SK-N-SH (cell line): ENCODE results near the gene SAXO1. TPM values are rescaled to one million over a fixed set of nuclear protein-coding genes. Genes with fewer than 3 reads are reported as not detected.
"Not testable (repeated sequence)": the region's sequence is repeated elsewhere in the genome, so short reads cannot be mapped to it uniquely, and the experiment has no call there.

Experiments used
- CTCF ChIA-PET: fragments of 300-600, 350-600 bp; formaldehyde crosslinking; extraction: SDS; loops from one replicate; lab custom pipeline; 2021; lab: Yijun Ruan, JAX
- POLR2A ChIA-PET: fragments of 350-600 bp; sonication (Branson Sonifier 250); formaldehyde crosslinking; extraction: SDS; loops from one replicate; lab custom pipeline; 2020; ENCODE audit warnings: antibody characterized with exemption, inconsistent platforms; lab: Yijun Ruan, JAX
- DNase-seq: peaks from one replicate; pipeline ENCODE4 v3.0.0; 2012
- H2AFZ ChIP-seq: fragments of 200-600 bp; sonication (generic); 2 replicates; pipeline ENCODE4 v1.8.1; 2016; ENCODE audit warnings: antibody characterized with exemption, mild to moderate bottlenecking, low read depth
- H3F3A ChIP-seq: fragments of 200-600 bp; sonication (generic); replicated peaks from 2 replicates; pipeline ENCODE3; 2016; ENCODE audit warnings: antibody characterized with exemption, mild to moderate bottlenecking; ENCODE audit not compliant: insufficient read depth
- H3K27ac ChIP-seq, 2 experiments: fragments of 200-500 bp in 1 of 2; fragments of 200-600 bp in 1 of 2; sonication (Bioruptor generic) in 1 of 2; sonication (generic), shearing (Covaris generic) in 1 of 2; 2 replicates each; pipeline versions ENCODE4 v1.5.1 to v1.6.1; 2014 to 2016; ENCODE audit warnings: low read depth in 2 of 2, inconsistent platforms in 1 of 2, low read length in 1 of 2, mild to moderate bottlenecking in 1 of 2, mixed read lengths in 1 of 2
- H3K27me3 ChIP-seq: fragments of 200-600 bp; sonication (generic), shearing (Covaris generic); 2 replicates; pipeline ENCODE4 v1.6.1; 2016; ENCODE audit warnings: mixed run types; ENCODE audit not compliant: insufficient read depth
- H3K36me3 ChIP-seq, 2 experiments: fragments of 200-500 bp in 1 of 2; fragments of 200-600 bp in 1 of 2; sonication (Bioruptor generic) in 1 of 2; sonication (generic) in 1 of 2; replicated peaks in 1 of 2; 2 replicates each; pipeline versions ENCODE3 to v1.5.1; 2014 to 2016; ENCODE audit warnings: low read length in 1 of 2, mild to moderate bottlenecking in 1 of 2; ENCODE audit not compliant: insufficient read depth in 2 of 2, control insufficient read depth in 1 of 2
- H3K4me1 ChIP-seq, 2 experiments: fragments of 200-500 bp in 1 of 2; fragments of 200-600 bp in 1 of 2; sonication (Bioruptor generic) in 1 of 2; sonication (generic), shearing (Covaris generic) in 1 of 2; 2 replicates each; pipeline versions ENCODE4 v1.5.1 to v1.6.1; 2014 to 2016; ENCODE audit warnings: low read depth in 1 of 2, low read length in 1 of 2, mixed run types in 1 of 2; ENCODE audit not compliant: insufficient read depth in 2 of 2, control insufficient read depth in 1 of 2
- H3K4me2 ChIP-seq: fragments of 200-600 bp; sonication (generic), shearing (Covaris generic); 2 replicates; pipeline ENCODE4 v1.6.1; 2017; ENCODE audit warnings: mixed run types
- H3K4me3 ChIP-seq, 2 experiments: fragments of 200-500 bp in 1 of 2; fragments of 200-600 bp in 1 of 2; sonication (Bioruptor generic) in 1 of 2; sonication (generic), shearing (Covaris generic) in 1 of 2; 2 replicates each; pipeline versions ENCODE4 v1.5.1 to v1.8.1; 2014 to 2016; ENCODE audit warnings: low read depth in 2 of 2, inconsistent platforms in 1 of 2, low read length in 1 of 2, mild to moderate bottlenecking in 1 of 2, mixed read lengths in 1 of 2, moderate library complexity in 1 of 2
- H3K79me2 ChIP-seq: fragments of 200-600 bp; sonication (generic); 2 replicates; pipeline ENCODE4 v1.8.1; 2017; ENCODE audit warnings: mild to moderate bottlenecking; ENCODE audit not compliant: insufficient read depth
- H3K9ac ChIP-seq: fragments of 200-600 bp; sonication (generic); 2 replicates; pipeline ENCODE4 v1.6.1; 2017; ENCODE audit warnings: mixed run types
- H3K9me2 ChIP-seq: fragments of 200-600 bp; sonication (generic); 2 replicates; pipeline ENCODE4 v1.6.1; 2017; ENCODE audit warnings: mixed run types
- H3K9me3 ChIP-seq: fragments of 200-600 bp; sonication (generic); 2 replicates; pipeline ENCODE4 v1.6.1; 2017; ENCODE audit warnings: mixed run types, mild to moderate bottlenecking, moderate library complexity
- H4K20me1 ChIP-seq: fragments of 200-600 bp; sonication (generic); 2 replicates; pipeline ENCODE4 v1.6.1; 2017; ENCODE audit warnings: mild to moderate bottlenecking, mixed run types; ENCODE audit not compliant: insufficient read depth
- CHD2 ChIP-seq: fragments of 150-350 bp; IDR thresholded peaks from 2 replicates; pipeline ENCODE4 v1.6.1; 2018; ENCODE audit warnings: low read length; ENCODE audit not compliant: partially characterized antibody
- FOSL2 ChIP-seq: IDR thresholded peaks from 2 replicates; pipeline ENCODE4 v1.4.0; 2012; ENCODE audit warnings: low read depth, mild to moderate bottlenecking, moderate library complexity, borderline replicate concordance
- FOXJ3 ChIP-seq: sonication (generic); formaldehyde crosslinking; IDR thresholded peaks from 2 replicates; pipeline ENCODE4 v1.5.1; 2020; ENCODE audit warnings: mild to moderate bottlenecking, missing genetic modification reagents
- FOXM1 ChIP-seq: IDR thresholded peaks from 2 replicates; pipeline ENCODE4 v1.4.0; 2012; ENCODE audit warnings: low read depth, mild to moderate bottlenecking
- MEF2A ChIP-seq: IDR thresholded peaks from 2 replicates; pipeline ENCODE4 v1.4.0; 2012; ENCODE audit warnings: low read depth, borderline replicate concordance
- PBX3 ChIP-seq: IDR thresholded peaks from 2 replicates; pipeline ENCODE4; 2012
- POLR2AphosphoS5 ChIP-seq: IDR thresholded peaks from 2 replicates; pipeline ENCODE4 v1.6.1; 2012; ENCODE audit warnings: low read depth, low read length
- TAF1 ChIP-seq: IDR thresholded peaks from 2 replicates; pipeline ENCODE4 v1.6.1; 2012; ENCODE audit warnings: low read depth, mild to moderate bottlenecking, low read length, moderate library complexity, borderline replicate concordance
- TCF12 ChIP-seq: IDR thresholded peaks from 2 replicates; pipeline ENCODE4 v1.4.0; 2012
- TEAD4 ChIP-seq: IDR thresholded peaks from 2 replicates; pipeline ENCODE4 v1.4.0; 2012; ENCODE audit warnings: mild to moderate bottlenecking, borderline replicate concordance; ENCODE audit not compliant: insufficient read depth
- WGBS: methylation state at CpG from one replicate; pipeline ENCODE4 v1.1.6; 2017; ENCODE audit warnings: low lambda C conversion rate; 5-methylcytosine and 5-hydroxymethylcytosine counted together
- polyA plus RNA-seq, 3 experiments: library from polyadenylated mRNA; depleted of rRNA; stranded (reverse); fragments of >200 nt; gene quantifications; 2 replicates each; pipeline ENCODE4 v1.2.3, GENCODE V29; 2012
- TF ChIP-seq, protein P1 (sequence below): fragments of 150-350 bp; IDR thresholded peaks from 2 replicates; pipeline ENCODE4 v1.6.1; 2016; ENCODE audit warnings: mild to moderate bottlenecking, low read depth, low read length
- TF ChIP-seq, protein P2 (sequence below): fragments of 150-350 bp; IDR thresholded peaks from 2 replicates; pipeline ENCODE4 v1.6.1; 2017; ENCODE audit warnings: antibody characterized with exemption, low read length, low read depth, borderline replicate concordance
- TF ChIP-seq, protein P3 (sequence below): IDR thresholded peaks from 2 replicates; pipeline ENCODE4 v1.4.0; 2012; ENCODE audit warnings: low read depth
- TF ChIP-seq, protein P4 (sequence below): fragments of 200-600 bp; sonication (generic); IDR thresholded peaks from 2 replicates; pipeline ENCODE4 v1.6.1; 2017; ENCODE audit warnings: antibody characterized with exemption, mild to moderate bottlenecking, moderate library complexity

The SAXO1 gene
- polyA plus RNA-seq, 1 of the 3 experiments (the other 2 are of a cell fraction): 0.03 TPM

- H3F3A ChIP-seq, H3K4me3 ChIP-seq, H3K4me2 ChIP-seq, H3K9me2 ChIP-seq, H3K27me3 ChIP-seq, H3K79me2 ChIP-seq, H3K9ac ChIP-seq, H3K4me1 ChIP-seq, H2AFZ ChIP-seq, DNase-seq, POLR2A ChIA-PET, H4K20me1 ChIP-seq, CTCF ChIA-PET, H3K9me3 ChIP-seq, H3K36me3 ChIP-seq, H3K27ac ChIP-seq: not testable (repeated sequence)
- WGBS: 74% methylated on average over 13 of the region's 13 CpGs
Observed at GRCh38 chr9:18930611-18931010, 102.4 kb downstream of the SAXO1 start.

DNA sequence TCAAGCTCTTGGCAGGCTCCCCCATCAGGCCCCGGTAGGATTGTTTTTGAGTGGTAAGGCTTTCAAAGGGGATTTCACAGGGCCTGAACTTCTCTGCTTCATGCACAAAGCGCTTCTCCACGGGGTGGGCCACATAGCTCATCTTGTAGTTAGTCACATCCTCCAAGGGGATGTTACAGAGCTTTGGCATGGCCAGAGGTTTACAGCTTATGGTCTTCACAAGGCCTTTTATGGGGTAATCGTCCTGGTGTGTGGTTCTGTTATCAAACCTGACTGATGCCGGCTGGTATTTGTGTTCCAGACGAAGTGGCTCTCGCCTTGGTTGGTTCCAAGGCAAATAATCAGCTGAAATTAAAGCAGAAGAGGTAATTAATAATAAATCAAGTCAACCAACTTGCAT is 104.3 kb downstream of the SAXO1 start:
- TF ChIP-seq, protein P1, sequence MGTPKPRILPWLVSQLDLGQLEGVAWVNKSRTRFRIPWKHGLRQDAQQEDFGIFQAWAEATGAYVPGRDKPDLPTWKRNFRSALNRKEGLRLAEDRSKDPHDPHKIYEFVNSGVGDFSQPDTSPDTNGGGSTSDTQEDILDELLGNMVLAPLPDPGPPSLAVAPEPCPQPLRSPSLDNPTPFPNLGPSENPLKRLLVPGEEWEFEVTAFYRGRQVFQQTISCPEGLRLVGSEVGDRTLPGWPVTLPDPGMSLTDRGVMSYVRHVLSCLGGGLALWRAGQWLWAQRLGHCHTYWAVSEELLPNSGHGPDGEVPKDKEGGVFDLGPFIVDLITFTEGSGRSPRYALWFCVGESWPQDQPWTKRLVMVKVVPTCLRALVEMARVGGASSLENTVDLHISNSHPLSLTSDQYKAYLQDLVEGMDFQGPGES: no peak
- TF ChIP-seq FOXJ3 (no peak), PBX3 (no peak)
- CTCF ChIA-PET: no interaction called here
- POLR2A ChIA-PET: no interaction called here

GRCh38 chr9:18926513-18926912 is 106.5 kb downstream of the SAXO1 start:
- H3K9me2 ChIP-seq: no peaks in the 10 kb centered on the region
- H3K79me2 ChIP-seq: no peaks in the 10 kb centered on the region
- no peak for DNase-seq
- ChIA-PET CTCF (interaction anchor here (0.9 kb wide), 1 partner anchor 9 kb away, joined by 3 read pairs; no protein-coding TSS in a partner anchor), POLR2A (no interaction called here)
- no peak overlapping the region for H3K4me2 ChIP-seq
- no peaks in the 10 kb centered on the region for H3K9me3 ChIP-seq
- no peaks in the 10 kb centered on the region for H3K36me3 ChIP-seq
- no peaks in the 10 kb centered on the region for H3K27me3 ChIP-seq
- no peaks in the 10 kb centered on the region for H3F3A ChIP-seq
- no peaks in the 10 kb centered on the region for H4K20me1 ChIP-seq
- no peak overlapping the region for H3K4me3 ChIP-seq
- no peak overlapping the region for H2AFZ ChIP-seq
- H3K9ac ChIP-seq: no peak overlapping the region
- 55% methylated on average over 3 of the region's 3 CpGs for WGBS
- no peak overlapping the region for H3K27ac ChIP-seq
- TF ChIP-seq CHD2 (no peak), PBX3 (no peak), MEF2A (no peak), POLR2AphosphoS5 (no peak), FOXM1 (no peak), TEAD4 (no peak), TAF1 (no peak), TCF12 (no peak), FOSL2 (no peak)
- TF ChIP-seq, protein P2, sequence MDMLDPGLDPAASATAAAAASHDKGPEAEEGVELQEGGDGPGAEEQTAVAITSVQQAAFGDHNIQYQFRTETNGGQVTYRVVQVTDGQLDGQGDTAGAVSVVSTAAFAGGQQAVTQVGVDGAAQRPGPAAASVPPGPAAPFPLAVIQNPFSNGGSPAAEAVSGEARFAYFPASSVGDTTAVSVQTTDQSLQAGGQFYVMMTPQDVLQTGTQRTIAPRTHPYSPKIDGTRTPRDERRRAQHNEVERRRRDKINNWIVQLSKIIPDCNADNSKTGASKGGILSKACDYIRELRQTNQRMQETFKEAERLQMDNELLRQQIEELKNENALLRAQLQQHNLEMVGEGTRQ: no peak
- TF ChIP-seq, protein P3, sequence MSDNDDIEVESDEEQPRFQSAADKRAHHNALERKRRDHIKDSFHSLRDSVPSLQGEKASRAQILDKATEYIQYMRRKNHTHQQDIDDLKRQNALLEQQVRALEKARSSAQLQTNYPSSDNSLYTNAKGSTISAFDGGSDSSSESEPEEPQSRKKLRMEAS: no peak
- TF ChIP-seq, protein P4, sequence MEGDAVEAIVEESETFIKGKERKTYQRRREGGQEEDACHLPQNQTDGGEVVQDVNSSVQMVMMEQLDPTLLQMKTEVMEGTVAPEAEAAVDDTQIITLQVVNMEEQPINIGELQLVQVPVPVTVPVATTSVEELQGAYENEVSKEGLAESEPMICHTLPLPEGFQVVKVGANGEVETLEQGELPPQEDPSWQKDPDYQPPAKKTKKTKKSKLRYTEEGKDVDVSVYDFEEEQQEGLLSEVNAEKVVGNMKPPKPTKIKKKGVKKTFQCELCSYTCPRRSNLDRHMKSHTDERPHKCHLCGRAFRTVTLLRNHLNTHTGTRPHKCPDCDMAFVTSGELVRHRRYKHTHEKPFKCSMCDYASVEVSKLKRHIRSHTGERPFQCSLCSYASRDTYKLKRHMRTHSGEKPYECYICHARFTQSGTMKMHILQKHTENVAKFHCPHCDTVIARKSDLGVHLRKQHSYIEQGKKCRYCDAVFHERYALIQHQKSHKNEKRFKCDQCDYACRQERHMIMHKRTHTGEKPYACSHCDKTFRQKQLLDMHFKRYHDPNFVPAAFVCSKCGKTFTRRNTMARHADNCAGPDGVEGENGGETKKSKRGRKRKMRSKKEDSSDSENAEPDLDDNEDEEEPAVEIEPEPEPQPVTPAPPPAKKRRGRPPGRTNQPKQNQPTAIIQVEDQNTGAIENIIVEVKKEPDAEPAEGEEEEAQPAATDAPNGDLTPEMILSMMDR: no peak
- TF ChIP-seq, protein P1: no peak
- peaks cover 4 to 10% of the 10 kb centered on the region in 2 experiments; a peak in 2 of 4 replicates for H3K4me1 ChIP-seq

More for the DNA sequence above, 104.3 kb downstream of the SAXO1 start:
- H3K4me1 ChIP-seq: no peaks in the 10 kb centered on the region
- H3K9ac ChIP-seq: no peak overlapping the region
- no peak overlapping the region for H3K27ac ChIP-seq
- H3F3A ChIP-seq: no peaks in the 10 kb centered on the region
- H3K4me2 ChIP-seq: no peak overlapping the region
- no peaks in the 10 kb centered on the region for H4K20me1 ChIP-seq
- no peaks in the 10 kb centered on the region for H3K36me3 ChIP-seq
- H3K4me3 ChIP-seq: no peak overlapping the region
- no peaks in the 10 kb centered on the region for H3K27me3 ChIP-seq
- 64% methylated on average over 7 of the region's 7 CpGs for WGBS
- H2AFZ ChIP-seq: no peak overlapping the region
- no peak for DNase-seq
- H3K79me2 ChIP-seq: no peaks in the 10 kb centered on the region
- H3K9me2 ChIP-seq: no peaks in the 10 kb centered on the region
- H3K9me3 ChIP-seq: no peaks in the 10 kb centered on the region
